AG04450 (cell line): ENCODE results near the gene SERPINC1. TPM values are rescaled to one million over a fixed set of nuclear protein-coding genes. Genes with fewer than 3 reads are reported as not detected.

Experiments
- CTCF ChIA-PET: fragments of 300-600, 350-600 bp; formaldehyde crosslinking; extraction: SDS; loops from one replicate; lab custom pipeline; 2022; ENCODE audit warnings: antibody characterized with exemption, inconsistent platforms; lab: Charles Lee
- POLR2A ChIA-PET: fragments of 350-600 bp; formaldehyde crosslinking; extraction: SDS; loops from one replicate; lab custom pipeline; 2021; ENCODE audit warnings: antibody characterized with exemption, inconsistent platforms; lab: Yijun Ruan, JAX
- DNase-seq: peaks from one replicate; pipeline ENCODE4 v3.0.0-alpha.2; 2011; ENCODE audit warnings: low read depth, low spot score
- H3K27ac ChIP-seq: one replicate; pipeline ENCODE4 v1.5.1; 2012; ENCODE audit warnings: low read depth, low read length, control low read depth
- H3K27me3 ChIP-seq: one replicate; pipeline ENCODE4 v1.6.0; 2012; ENCODE audit warnings: low read length; ENCODE audit not compliant: control insufficient read depth, insufficient read depth
- H3K4me3 ChIP-seq: 2 replicates; pipeline ENCODE4 v1.5.1; 2011; ENCODE audit warnings: mild to moderate bottlenecking, low read depth, low read length, control low read depth
- H3K9me3 ChIP-seq: 2 replicates; pipeline ENCODE4 v1.5.1; 2012; ENCODE audit warnings: low read length; ENCODE audit not compliant: control insufficient read depth, insufficient read depth
- CTCF ChIP-seq: IDR thresholded peaks from 2 replicates; pipeline ENCODE4 v1.5.1; 2011; ENCODE audit warnings: low read depth, low read length, control low read depth, inconsistent platforms
- polyA plus RNA-seq: library from polyadenylated mRNA; depleted of rRNA; stranded (reverse); fragments of >200 nt; gene quantifications from 2 replicates; pipeline ENCODE4 v1.2.3, GENCODE V29; 2011

Gene SERPINC1
- polyA plus RNA-seq, 1 experiment = 0.09 TPM

- ChIA-PET CTCF (interaction anchor here (0.6 to 1.1 kb wide), 3 partner anchors 15 to 1166 kb away, joined by 3 to 4 read pairs (median 3); no protein-coding TSS in a partner anchor), POLR2A (interaction anchor here (0.5 to 2.8 kb wide), 26 partner anchors 12 to 1126 kb away, joined by 3 to 32 read pairs (median 4); partner anchors contain the start of genes CENPL, PRDX6 and RC3H1)
- DNase-seq = no peak
- peak within 1 kb of the TSS; percentile 95 for H3K4me3 ChIP-seq
- no peaks in the 10 kb centered on the region for H3K27me3 ChIP-seq
- no peak; the same call in 1 of the 2 replicates for TF ChIP-seq CTCF
- H3K9me3 ChIP-seq = no peaks in the 10 kb centered on the region
- peak within 1 kb of the TSS; percentile 79 for H3K27ac ChIP-seq
Observed at GRCh38 chr1:173868266-173869020, 48.7 kb downstream of the SERPINC1 start, which contains the start of gene ZBTB37. TSS of gene ZBTB37 (plus strand) at chr1:173868380. CDS start at chr1:173870226, 1,846 bp downstream.

- DNase-seq = peak; percentile 99
- ChIA-PET CTCF (interaction anchor here (0.6 kb wide), 1 partner anchor 1166 kb away, joined by 4 read pairs; no protein-coding TSS in a partner anchor), POLR2A (interaction anchor here (0.6 to 2.8 kb wide), 26 partner anchors 11 to 1125 kb away, joined by 3 to 32 read pairs (median 4); partner anchors contain the start of genes CENPL, PRDX6 and RC3H1)
- Histone ChIP-seq H3K4me3 (peak within 1 kb of the TSS; percentile 95), H3K27me3 (no peaks in the 10 kb centered on the region), H3K27ac (peak within 1 kb of the TSS; percentile 79), H3K9me3 (no peaks in the 10 kb centered on the region)
- TF ChIP-seq CTCF = no peak
Observed at GRCh38 chr1:173867753-173868265, 49.3 kb downstream of the SERPINC1 start, which contains the start of gene GAS5. TSS of gene GAS5 (minus strand) at chr1:173867989.

GRCh38 chr1:173867141-173867752 lies 49.9 kb downstream of the SERPINC1 start:
- H3K4me3 ChIP-seq = peak overlapping the region; percentile 95
- no peak for TF ChIP-seq CTCF
- DNase-seq = no peak
- POLR2A ChIA-PET = interaction anchor here (0.5 to 2.8 kb wide), 11 partner anchors 10 to 1132 kb away, joined by 3 to 32 read pairs (median 6); partner anchors contain the start of genes CACYBP, CENPL, PRDX6 and RC3H1
- H3K9me3 ChIP-seq = no peaks in the 10 kb centered on the region
- H3K27me3 ChIP-seq = no peaks in the 10 kb centered on the region
- H3K27ac ChIP-seq = peak overlapping the region; percentile 79
- CTCF ChIA-PET = no interaction called here

GRCh38 chr1:173866413-173867115 lies 50.6 kb downstream of the SERPINC1 start:
- DNase-seq = no peak
- ChIA-PET CTCF (no interaction called here), POLR2A (interaction anchor here (0.5 to 2.0 kb wide), 5 partner anchors 9 to 58 kb away, joined by 3 to 32 read pairs (median 6); partner anchors contain the start of gene DARS2)
- H3K9me3 ChIP-seq = no peaks in the 10 kb centered on the region
- peak overlapping the region; percentile 95 for H3K4me3 ChIP-seq
- H3K27me3 ChIP-seq = no peaks in the 10 kb centered on the region
- no peak for TF ChIP-seq CTCF
- peak overlapping the region; percentile 79 for H3K27ac ChIP-seq
